Colonic mucosa (tissue), 4 donors: ENCODE results near the gene ITCH. TPM values are rescaled to one million over a fixed set of nuclear protein-coding genes. Genes with fewer than 3 reads are reported as not detected.

Experiments
- DNase-seq: peaks from one replicate; pipeline ENCODE4 v3.0.0-alpha.2; 2020
- H3K27ac ChIP-seq: fragments of 200-600 bp; one replicate; pipeline ENCODE4 v1.8.0; 2021
- H3K27me3 ChIP-seq: fragments of 200-600 bp; one replicate; pipeline ENCODE4 v1.8.0; 2021
- H3K36me3 ChIP-seq: fragments of 200-600 bp; one replicate; pipeline ENCODE4 v1.8.0; 2021
- H3K4me1 ChIP-seq: fragments of 200-600 bp; one replicate; pipeline ENCODE4 v1.8.0; 2021; ENCODE audit warnings: mild to moderate bottlenecking
- H3K4me3 ChIP-seq: fragments of 200-600 bp; one replicate; pipeline ENCODE4 v1.8.0; 2021
- H3K9ac ChIP-seq, 2 donors: one replicate each; pipeline ENCODE4 v1.7.0; 2013; ENCODE audit warnings: control low read depth in 2 of 2, low read depth in 2 of 2, low read length in 2 of 2
- H3K9me3 ChIP-seq: fragments of 200-600 bp; one replicate; pipeline ENCODE4 v1.8.0; 2021
- CTCF ChIP-seq: fragments of 200-600 bp; IDR thresholded peaks from one replicate; pipeline ENCODE4 v1.8.0; 2022; ENCODE audit warnings: antibody characterized with exemption, mild to moderate bottlenecking
- intact Hi-C: fragments of 100-400 bp; cut with DNase I; formaldehyde crosslinking; loops from one replicate; pipeline ENCODE4 v1.14.1; 2022
- microRNA-seq: library from miRNA; unstranded; fragments of <30 nt; microRNA quantifications from one replicate; pipeline ENCODE4, GENCODE V29; 2019
- total RNA-seq, 2 donors: library from RNA; stranded (reverse); fragmentation: NEBNext Ultra II Directional in 1 of 2; extraction: Animal tissue kit (Norgen Biotek cat#: 25700) in 1 of 2; gene quantifications; one replicate each; pipeline ENCODE4 v1.2.1, GENCODE V29; 2021
- donor health status: healthy.
- donor health status: DM: no; HTN: no; CAD: no.
- donor health status: DM: no; HTN: no; CAD: no.

Gene ITCH
- total RNA-seq, 2 donors from 2014 or later = 50.0 to 71.4 TPM

- no peaks in the 10 kb centered on the region for H3K4me1 ChIP-seq
- peak within 1 kb of the TSS; percentile 73 to 86 for H3K9ac ChIP-seq
- DNase-seq = peak; percentile 94
- no peak for TF ChIP-seq CTCF
- intact Hi-C loops = no loop called here
- H3K4me3 ChIP-seq = peak within 1 kb of the TSS; percentile 51
- H3K27ac ChIP-seq = peak within 1 kb of the TSS; percentile 81
- H3K9me3 ChIP-seq = no peaks in the 10 kb centered on the region
- no peaks in the 10 kb centered on the region for H3K27me3 ChIP-seq
- no peaks in the 10 kb centered on the region for H3K36me3 ChIP-seq
Observed at GRCh38 chr20:34558320-34559218, 195.5 kb downstream of the ITCH start, which contains the start of gene MAP1LC3A. Gene MAP1LC3A, plus strand, starts transcription at chr20:34558718. Its CDS starts 151 bp downstream, at chr20:34558869.

- H3K9ac ChIP-seq = peak overlapping the region in 1 of 2 donors; percentile 31
- H3K36me3 ChIP-seq = no peaks in the 10 kb centered on the region
- intact Hi-C loops = no loop called here
- H3K27ac ChIP-seq = no peak overlapping the region
- H3K4me1 ChIP-seq = no peaks in the 10 kb centered on the region
- no peak for DNase-seq
- H3K27me3 ChIP-seq = no peaks in the 10 kb centered on the region
- H3K9me3 ChIP-seq = no peaks in the 10 kb centered on the region
- no peak for TF ChIP-seq CTCF
- H3K4me3 ChIP-seq = peak overlapping the region; percentile 51
Observed at GRCh38 chr20:34559311-34560140, 196.5 kb downstream of the ITCH start.

- no peak for TF ChIP-seq CTCF
- Histone ChIP-seq H3K36me3 (no peaks in the 10 kb centered on the region), H3K9ac (no peak overlapping the region), H3K27me3 (no peaks in the 10 kb centered on the region), H3K9me3 (no peaks in the 10 kb centered on the region), H3K4me3 (no peak overlapping the region), H3K27ac (no peak overlapping the region), H3K4me1 (no peaks in the 10 kb centered on the region)
- intact Hi-C loops = no loop called here
- no peak for DNase-seq
Observed at GRCh38 chr20:34560141-34560523, 197.1 kb downstream of the ITCH start.

GRCh38 chr20:34560614-34561013, 197.5 kb downstream of the ITCH start:
- no peaks in the 10 kb centered on the region for H3K9me3 ChIP-seq
- no peaks in the 10 kb centered on the region for H3K4me1 ChIP-seq
- H3K9ac ChIP-seq = no peak overlapping the region
- H3K36me3 ChIP-seq = no peaks in the 10 kb centered on the region
- intact Hi-C loops = no loop called here
- H3K4me3 ChIP-seq = no peak overlapping the region
- TF ChIP-seq CTCF = no peak
- H3K27me3 ChIP-seq = no peaks in the 10 kb centered on the region
- no peak overlapping the region for H3K27ac ChIP-seq
- no peak for DNase-seq

Small RNA genes lying within 50 kb of the gene (microRNA-seq; reads per million reads assigned to microRNA genes)
- gene MIR644A = not detected

Other genes starting within 250 kb of the ITCH start
- not detected for gene ASIP, start 121.8 kb upstream of the ITCH start, total RNA-seq
- 100 to 1,000 TPM in 1 of 2 donors, 10 to 100 TPM in 1; 79.4 to 192 TPM for gene AHCY, start 59.9 kb upstream of the ITCH start, total RNA-seq
- 100 to 1,000 TPM; 106 to 107 TPM for gene DYNLRB1, start 153.1 kb downstream of the ITCH start, total RNA-seq
- 10 to 100 TPM; 44.8 to 46.2 TPM for gene MAP1LC3A, start 195.4 kb downstream of the ITCH start, total RNA-seq